Measurements from ENCODE around the gene COL4A3. TPM values are rescaled to one million over a fixed set of nuclear protein-coding genes. Genes with fewer than 3 reads are reported as not detected.
"Not testable (repeated sequence)": the region's sequence is repeated elsewhere in the genome, so short reads cannot be mapped to it uniquely, and the experiment has no call there.

COL4A3 gene
- total RNA-seq, 2 donors from 2014 or later, result 0.56 to 0.61 TPM

GRCh38 chr2:227153307-227153706 is 11.1 kb upstream of the COL4A3 start:
- DNase-seq (no peak), ATAC-seq (peak; percentile 53)
- intact Hi-C loops (cut with DNase I, micrococcal nuclease), result no loop called here

GRCh38 chr2:227153758-227154486 is 10.5 kb upstream of the COL4A3 start:
- DNase-seq (peak; percentile 40 to 56), ATAC-seq (peak; percentile 99)
- intact Hi-C loops (cut with DNase I, micrococcal nuclease), result no loop called here

GRCh38 chr2:227154986-227155774 is 9.2 kb upstream of the COL4A3 start:
- ATAC-seq (no peak), DNase-seq (no peak)
- intact Hi-C loops (cut with DNase I, micrococcal nuclease), result no loop called here

- intact Hi-C loops (cut with DNase I, micrococcal nuclease), result no loop called here
Observed at GRCh38 chr2:227160164-227160563, 4.3 kb upstream of the COL4A3 start.

GRCh38 chr2:227161947-227162346 is 2.5 kb upstream of the COL4A3 start:
- no peak for DNase-seq
- intact Hi-C loops (cut with DNase I, micrococcal nuclease), result no loop called here
- no peak for ATAC-seq

More at GRCh38 chr2:227160164-227160563, 4.3 kb upstream of the COL4A3 start:
- ATAC-seq (no peak), DNase-seq (no peak)

GRCh38 chr2:227163485-227163997 is 883 bp upstream of the COL4A3 start:
- DNase-seq (peak; percentile 28 to 43), ATAC-seq (peak; percentile 69)
- intact Hi-C loops (cut with DNase I, micrococcal nuclease), result no loop called here

- DNase-seq (peak; percentile 44 to 58), ATAC-seq (peak; percentile 58)
- intact Hi-C loops (cut with DNase I, micrococcal nuclease), result no loop called here
Observed at GRCh38 chr2:227164763-227165291, 403 bp downstream of the COL4A3 start.

GRCh38 chr2:227171779-227172178 is 7.4 kb downstream of the COL4A3 start:
- intact Hi-C loops (cut with DNase I, micrococcal nuclease); ATAC-seq; DNase-seq: not testable (repeated sequence)

GRCh38 chr2:227177592-227178336 is 13.3 kb downstream of the COL4A3 start:
- no peak for ATAC-seq
- no peak for DNase-seq
- intact Hi-C loops (cut with DNase I, micrococcal nuclease), result no loop called here

- intact Hi-C loops (cut with DNase I, micrococcal nuclease), result no loop called here
- no peak for ATAC-seq
- DNase-seq, result no peak
Observed at GRCh38 chr2:227179988-227180685, 15.7 kb downstream of the COL4A3 start.

- DNase-seq (no peak), ATAC-seq (no peak)
- intact Hi-C loops (cut with DNase I, micrococcal nuclease), result no loop called here
Observed at GRCh38 chr2:227180770-227181169, 16.3 kb downstream of the COL4A3 start.

GRCh38 chr2:227182765-227183164 is 18.3 kb downstream of the COL4A3 start:
- ATAC-seq, result no peak
- no peak for DNase-seq
- intact Hi-C loops (cut with DNase I, micrococcal nuclease), result no loop called here

- DNase-seq (no peak), ATAC-seq (no peak)
- intact Hi-C loops (cut with DNase I, micrococcal nuclease), result no loop called here
Observed at GRCh38 chr2:227183657-227184367, 19.4 kb downstream of the COL4A3 start.

GRCh38 chr2:227185615-227186232 is 21.3 kb downstream of the COL4A3 start:
- ATAC-seq (no peak), DNase-seq (no peak)
- intact Hi-C loops (cut with DNase I, micrococcal nuclease), result no loop called here

GRCh38 chr2:227186751-227187150 is 22.3 kb downstream of the COL4A3 start:
- ATAC-seq (no peak), DNase-seq (no peak)
- intact Hi-C loops (cut with DNase I, micrococcal nuclease), result no loop called here

- intact Hi-C loops (cut with DNase I, micrococcal nuclease), result no loop called here
- DNase-seq (no peak), ATAC-seq (no peak)
Observed at GRCh38 chr2:227188292-227188691, 23.9 kb downstream of the COL4A3 start.

- ATAC-seq, result no peak
Observed at GRCh38 chr2:227191367-227191766, 26.9 kb downstream of the COL4A3 start.

More at GRCh38 chr2:227191367-227191766, 26.9 kb downstream of the COL4A3 start:
- intact Hi-C loops (cut with DNase I, micrococcal nuclease), result no loop called here
- no peak for DNase-seq

All from left colon (tissue), 2 donors.